NCI-H1930 (cell line): Measurements from ENCODE around the gene TAS2R43.
"Not testable (repeated sequence)": the region's sequence is repeated elsewhere in the genome, so short reads cannot be mapped to it uniquely, and the experiment has no call there.

Experiments used
- DNase-seq, 2 experiments: peaks; one replicate each; lab custom pipeline; 2025; lab: John Stamatoyannopoulos, UW

Gene TAS2R43

GRCh38 chr12:11092128-11092527 is at the start of gene TAS2R43:
TSS of gene TAS2R43 (minus strand) at chr12:11092313. CDS start at chr12:11092229, 84 bp downstream.
- no peak for DNase-seq

GRCh38 chr12:11136075-11136474 is 44.0 kb upstream of the TAS2R43 start:
- no peak for DNase-seq

GRCh38 chr12:11134305-11134704 is 42.2 kb upstream of the TAS2R43 start, which contains the start of gene TAS2R30:
TSS of gene TAS2R30 (minus strand) at chr12:11134644. CDS start at chr12:11134244, 400 bp downstream.
- no peak for DNase-seq

- no peak for DNase-seq
Observed at GRCh38 chr12:11133816-11134215, 41.7 kb upstream of the TAS2R43 start.

GRCh38 chr12:11133162-11133561 is 41.0 kb upstream of the TAS2R43 start:
- no peak for DNase-seq

GRCh38 chr12:11130999-11131398 is 38.9 kb upstream of the TAS2R43 start:
- DNase-seq: no peak

- no peak for DNase-seq
Observed at GRCh38 chr12:11130382-11130781, 38.3 kb upstream of the TAS2R43 start.

- not testable (repeated sequence) for DNase-seq
Observed at GRCh38 chr12:11114130-11114529, 22.0 kb upstream of the TAS2R43 start.

- DNase-seq: not testable (repeated sequence)
Observed at GRCh38 chr12:11111213-11111612, 19.1 kb upstream of the TAS2R43 start.

- DNase-seq: no peak
Observed at GRCh38 chr12:11108862-11109261, 16.7 kb upstream of the TAS2R43 start.

GRCh38 chr12:11107719-11108118 is 15.6 kb upstream of the TAS2R43 start:
- DNase-seq: no peak

GRCh38 chr12:11106288-11106687 is 14.2 kb upstream of the TAS2R43 start:
- DNase-seq: no peak

- DNase-seq: no peak
Observed at GRCh38 chr12:11105546-11105945, 13.4 kb upstream of the TAS2R43 start.

- not testable (repeated sequence) for DNase-seq
Observed at GRCh38 chr12:11094910-11095309, 2.8 kb upstream of the TAS2R43 start.

- DNase-seq: no peak
Observed at GRCh38 chr12:11089246-11089645, 2.9 kb downstream of the TAS2R43 start.

- DNase-seq: no peak
Observed at GRCh38 chr12:11085419-11085818, 6.7 kb downstream of the TAS2R43 start.

GRCh38 chr12:11081987-11082386 is 10.1 kb downstream of the TAS2R43 start:
- no peak for DNase-seq

- no peak for DNase-seq
Observed at GRCh38 chr12:11078246-11078645, 13.9 kb downstream of the TAS2R43 start.

GRCh38 chr12:11075642-11076041 is 16.5 kb downstream of the TAS2R43 start:
- no peak for DNase-seq

- DNase-seq: no peak
Observed at GRCh38 chr12:11071414-11071813, 20.7 kb downstream of the TAS2R43 start.

- DNase-seq: no peak
Observed at GRCh38 chr12:11070999-11071398, 21.1 kb downstream of the TAS2R43 start.

- DNase-seq: no peak
Observed at GRCh38 chr12:11069854-11070365, 22.2 kb downstream of the TAS2R43 start.

- no peak for DNase-seq
Observed at GRCh38 chr12:11067514-11067913, 24.6 kb downstream of the TAS2R43 start.

GRCh38 chr12:11062194-11062593 is 29.9 kb downstream of the TAS2R43 start, which contains the start of gene TAS2R46:
TSS of gene TAS2R46 (minus strand) at chr12:11062294. CDS start at chr12:11062294, 0 bp downstream.
- DNase-seq: not testable (repeated sequence)
